Measurements from ENCODE around the gene DBR1. TPM values are rescaled to one million over a fixed set of nuclear protein-coding genes. Genes with fewer than 3 reads are reported as not detected.

The DBR1 gene
- total and polyA plus RNA-seq, 2 experiments from 2014 or later, result 11.1 to 11.3 TPM

- H3K4me1 ChIP-seq (ENCODE audit: low read depth), result peaks cover 7% of the 10 kb centered on the region
- DNase-seq (ENCODE audit: low read depth in 1 of 2, low spot score in 1 of 2), result peak in 1 of 2 donors; percentile 24
- H3K27me3 ChIP-seq, result no peaks in the 10 kb centered on the region
- H3K4me3 ChIP-seq, result no peak overlapping the region
- no peaks in the 10 kb centered on the region for H3K9me3 ChIP-seq (ENCODE audit: low read depth)
- H3K27ac ChIP-seq, result no peak overlapping the region
- TF ChIP-seq CTCF (IDR thresholded peaks at IDR 0.05; ENCODE audit: low read depth, low read length), result no peak
- H3K36me3 ChIP-seq, result no peaks in the 10 kb centered on the region
These were observed 39.4 kb downstream of the DBR1 start for GRCh38 chr3:138135146-138135832.

GRCh38 chr3:138132239-138132638 lies 42.5 kb downstream of the DBR1 start, which contains the start of gene A4GNT:
Gene A4GNT, minus strand, starts transcription at chr3:138132390. Its CDS starts 1,134 bp downstream, at chr3:138131256.
- TF ChIP-seq CTCF (IDR thresholded peaks at IDR 0.05; ENCODE audit: low read depth, low read length), result no peak
- Histone ChIP-seq H3K27me3 (no peaks in the 10 kb centered on the region), H3K9me3 (ENCODE audit: low read depth) (no peaks in the 10 kb centered on the region), H3K4me1 (ENCODE audit: low read depth) (peaks cover 7% of the 10 kb centered on the region), H3K36me3 (no peaks in the 10 kb centered on the region), H3K27ac (no peak within 1 kb of the TSS), H3K4me3 (no peak within 1 kb of the TSS)
- DNase-seq (ENCODE audit: low read depth in 1 of 2, low spot score in 1 of 2), result no peak

GRCh38 chr3:138127636-138128365 lies 46.9 kb downstream of the DBR1 start:
- H3K27me3 ChIP-seq, result no peaks in the 10 kb centered on the region
- no peak for TF ChIP-seq CTCF (IDR thresholded peaks at IDR 0.05; ENCODE audit: low read depth, low read length)
- H3K4me3 ChIP-seq, result no peak overlapping the region
- H3K27ac ChIP-seq, result no peak overlapping the region
- no peak for DNase-seq (ENCODE audit: low read depth in 1 of 2, low spot score in 1 of 2)
- H3K9me3 ChIP-seq (ENCODE audit: low read depth), result no peaks in the 10 kb centered on the region
- no peaks in the 10 kb centered on the region for H3K4me1 ChIP-seq (ENCODE audit: low read depth)
- H3K36me3 ChIP-seq, result no peaks in the 10 kb centered on the region

- Histone ChIP-seq H3K4me1 (ENCODE audit: low read depth) (no peaks in the 10 kb centered on the region), H3K27ac (peak overlapping the region; percentile 24), H3K9me3 (ENCODE audit: low read depth) (no peaks in the 10 kb centered on the region), H3K36me3 (no peaks in the 10 kb centered on the region), H3K4me3 (no peak overlapping the region), H3K27me3 (no peaks in the 10 kb centered on the region)
- no peak for TF ChIP-seq CTCF (IDR thresholded peaks at IDR 0.05; ENCODE audit: low read depth, low read length)
- peak; percentile 32 to 47 for DNase-seq (ENCODE audit: low read depth in 1 of 2, low spot score in 1 of 2)
These were observed 49.0 kb downstream of the DBR1 start for GRCh38 chr3:138125548-138126221.

GRCh38 chr3:138124706-138125355 lies 49.9 kb downstream of the DBR1 start:
- peak in 1 of 2 donors; percentile 59 for DNase-seq (ENCODE audit: low read depth in 1 of 2, low spot score in 1 of 2)
- Histone ChIP-seq H3K4me3 (no peak overlapping the region), H3K4me1 (ENCODE audit: low read depth) (no peaks in the 10 kb centered on the region), H3K27me3 (no peaks in the 10 kb centered on the region), H3K27ac (no peak overlapping the region), H3K9me3 (ENCODE audit: low read depth) (no peaks in the 10 kb centered on the region), H3K36me3 (no peaks in the 10 kb centered on the region)
- no peak for TF ChIP-seq CTCF (IDR thresholded peaks at IDR 0.05; ENCODE audit: low read depth, low read length)

Measured in cardiac muscle cell (in vitro differentiated cells and primary cell).